HepG2 (cell line): ENCODE measurements around the gene MYBPC3.

Experiments
- ADNP ChIP-seq: sonication (generic); formaldehyde crosslinking; IDR thresholded peaks from 2 replicates; pipeline ENCODE4 v1.4.0; 2020; ENCODE audit warnings: missing genetic modification reagents
- NR2C2 ChIP-seq: sonication (generic); formaldehyde crosslinking; IDR thresholded peaks from 2 replicates; pipeline ENCODE4 v1.4.0; 2020; ENCODE audit warnings: missing genetic modification reagents, mild to moderate bottlenecking, moderate library complexity, borderline replicate concordance
- ZNF780A ChIP-seq: sonication (generic); formaldehyde crosslinking; IDR thresholded peaks from 2 replicates; pipeline ENCODE4 v1.8.0; 2022; ENCODE audit warnings: mild to moderate bottlenecking, missing genetic modification reagents, moderate library complexity
- TF ChIP-seq, protein P1 (sequence below): sonication (generic); formaldehyde crosslinking; IDR thresholded peaks from 2 replicates; pipeline ENCODE4 v1.4.0; 2020; ENCODE audit warnings: missing genetic modification reagents
- TF ChIP-seq, protein P2 (sequence below): IDR thresholded peaks from 2 replicates; pipeline ENCODE4 v1.6.1; 2016; ENCODE audit warnings: missing compliant biosample characterization, missing genetic modification reagents, borderline replicate concordance

DNA sequence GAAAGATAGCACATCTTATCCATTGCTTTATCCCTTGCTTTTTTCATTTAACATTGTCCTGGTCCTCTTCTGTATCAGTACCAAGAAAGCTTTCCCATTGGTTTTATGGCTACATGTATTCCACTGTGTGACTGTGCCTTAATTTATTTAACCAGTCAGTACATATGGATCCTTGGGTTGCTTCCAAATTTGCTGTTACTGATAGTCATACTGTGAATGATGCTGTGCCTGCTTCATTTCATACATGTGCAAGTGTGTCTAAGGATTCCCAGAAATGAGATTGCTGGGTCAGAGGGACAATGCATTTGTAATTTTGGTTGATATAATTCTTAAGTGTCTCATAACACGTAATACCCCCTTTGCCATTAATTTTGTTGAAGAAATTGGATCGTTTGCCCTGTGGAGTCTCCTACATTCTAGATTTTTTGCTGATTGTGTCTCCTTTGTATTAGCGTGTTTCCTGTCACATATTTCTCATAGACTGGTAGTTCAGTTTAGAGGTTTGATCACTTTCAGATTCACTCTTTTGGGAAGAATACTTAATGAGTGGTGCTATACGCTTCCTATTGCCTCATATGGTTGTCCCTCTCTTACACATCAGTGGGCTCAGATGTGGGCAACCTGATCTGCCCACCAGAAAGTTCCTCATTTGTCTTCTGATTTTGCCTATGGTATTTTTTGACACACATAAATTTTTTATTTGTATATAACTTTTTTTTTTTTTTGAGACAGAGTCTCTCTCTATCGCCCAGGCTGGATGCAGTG, 35.3 kb downstream of the MYBPC3 start:
- TF ChIP-seq, protein P1, sequence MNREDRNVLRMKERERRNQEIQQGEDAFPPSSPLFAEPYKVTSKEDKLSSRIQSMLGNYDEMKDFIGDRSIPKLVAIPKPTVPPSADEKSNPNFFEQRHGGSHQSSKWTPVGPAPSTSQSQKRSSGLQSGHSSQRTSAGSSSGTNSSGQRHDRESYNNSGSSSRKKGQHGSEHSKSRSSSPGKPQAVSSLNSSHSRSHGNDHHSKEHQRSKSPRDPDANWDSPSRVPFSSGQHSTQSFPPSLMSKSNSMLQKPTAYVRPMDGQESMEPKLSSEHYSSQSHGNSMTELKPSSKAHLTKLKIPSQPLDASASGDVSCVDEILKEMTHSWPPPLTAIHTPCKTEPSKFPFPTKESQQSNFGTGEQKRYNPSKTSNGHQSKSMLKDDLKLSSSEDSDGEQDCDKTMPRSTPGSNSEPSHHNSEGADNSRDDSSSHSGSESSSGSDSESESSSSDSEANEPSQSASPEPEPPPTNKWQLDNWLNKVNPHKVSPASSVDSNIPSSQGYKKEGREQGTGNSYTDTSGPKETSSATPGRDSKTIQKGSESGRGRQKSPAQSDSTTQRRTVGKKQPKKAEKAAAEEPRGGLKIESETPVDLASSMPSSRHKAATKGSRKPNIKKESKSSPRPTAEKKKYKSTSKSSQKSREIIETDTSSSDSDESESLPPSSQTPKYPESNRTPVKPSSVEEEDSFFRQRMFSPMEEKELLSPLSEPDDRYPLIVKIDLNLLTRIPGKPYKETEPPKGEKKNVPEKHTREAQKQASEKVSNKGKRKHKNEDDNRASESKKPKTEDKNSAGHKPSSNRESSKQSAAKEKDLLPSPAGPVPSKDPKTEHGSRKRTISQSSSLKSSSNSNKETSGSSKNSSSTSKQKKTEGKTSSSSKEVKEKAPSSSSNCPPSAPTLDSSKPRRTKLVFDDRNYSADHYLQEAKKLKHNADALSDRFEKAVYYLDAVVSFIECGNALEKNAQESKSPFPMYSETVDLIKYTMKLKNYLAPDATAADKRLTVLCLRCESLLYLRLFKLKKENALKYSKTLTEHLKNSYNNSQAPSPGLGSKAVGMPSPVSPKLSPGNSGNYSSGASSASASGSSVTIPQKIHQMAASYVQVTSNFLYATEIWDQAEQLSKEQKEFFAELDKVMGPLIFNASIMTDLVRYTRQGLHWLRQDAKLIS (CRISPR knock-in tag), result no peak
- TF ChIP-seq, protein P2, sequence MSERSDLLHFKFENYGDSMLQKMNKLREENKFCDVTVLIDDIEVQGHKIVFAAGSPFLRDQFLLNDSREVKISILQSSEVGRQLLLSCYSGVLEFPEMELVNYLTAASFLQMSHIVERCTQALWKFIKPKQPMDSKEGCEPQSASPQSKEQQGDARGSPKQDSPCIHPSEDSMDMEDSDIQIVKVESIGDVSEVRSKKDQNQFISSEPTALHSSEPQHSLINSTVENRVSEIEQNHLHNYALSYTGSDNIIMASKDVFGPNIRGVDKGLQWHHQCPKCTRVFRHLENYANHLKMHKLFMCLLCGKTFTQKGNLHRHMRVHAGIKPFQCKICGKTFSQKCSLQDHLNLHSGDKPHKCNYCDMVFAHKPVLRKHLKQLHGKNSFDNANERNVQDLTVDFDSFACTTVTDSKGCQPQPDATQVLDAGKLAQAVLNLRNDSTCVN, result no peak
- TF ChIP-seq ZNF780A (CRISPR knock-in tag), result no peak
- no peak for TF ChIP-seq NR2C2 (CRISPR knock-in tag)
- TF ChIP-seq ADNP (CRISPR knock-in tag), result no peak
